T-helper 2 cell treated with Interferon-gamma antibody and Interleukin-4, amounts not matched to agents 5 μg/mL and 100 μg/mL, for 36 hours (primary cell): ENCODE results near the gene CKAP4.

Experiments
- DNase-seq: peaks from one replicate; pipeline ENCODE4 v3.0.0; 2021; ENCODE audit warnings: low spot score
- H3K27ac Mint-ChIP-seq: one replicate; pipeline ENCODE4 v1.8.0; 2021; ENCODE audit warnings: mild to moderate bottlenecking, mixed read lengths
- H3K27me3 Mint-ChIP-seq: one replicate; pipeline ENCODE4 v1.8.0; 2021; ENCODE audit warnings: low read depth, mixed read lengths
- H3K36me3 Mint-ChIP-seq: one replicate; pipeline ENCODE4 v1.8.0; 2021; ENCODE audit warnings: low read depth, mixed read lengths
- H3K4me1 Mint-ChIP-seq: one replicate; pipeline ENCODE4 v1.8.0; 2021; ENCODE audit warnings: low read depth, mixed read lengths
- H3K4me3 Mint-ChIP-seq: one replicate; pipeline ENCODE4 v1.8.0; 2022; ENCODE audit warnings: mild to moderate bottlenecking, moderate library complexity, mixed read lengths
- H3K9me3 Mint-ChIP-seq: one replicate; pipeline ENCODE4 v1.8.0; 2021; ENCODE audit warnings: mixed read lengths

The CKAP4 gene

GRCh38 chr12:106282457-106283097, 34.8 kb upstream of the CKAP4 start:
- H3K4me1 Mint-ChIP-seq = peaks cover 14% of the 10 kb centered on the region
- DNase-seq = no peak
- H3K36me3 Mint-ChIP-seq = no peaks in the 10 kb centered on the region
- H3K27ac Mint-ChIP-seq = no peak overlapping the region
- peaks cover 6% of the 10 kb centered on the region for H3K9me3 Mint-ChIP-seq
- H3K27me3 Mint-ChIP-seq = peaks cover 18% of the 10 kb centered on the region
- no peak overlapping the region for H3K4me3 Mint-ChIP-seq

- Mint-ChIP-seq H3K4me3 (no peak overlapping the region), H3K36me3 (no peaks in the 10 kb centered on the region), H3K27me3 (peaks cover 23% of the 10 kb centered on the region), H3K27ac (no peak overlapping the region), H3K9me3 (peaks cover 6% of the 10 kb centered on the region), H3K4me1 (peaks cover 12% of the 10 kb centered on the region)
- no peak for DNase-seq
These were observed 34.0 kb upstream of the CKAP4 start for GRCh38 chr12:106281804-106282203.

GRCh38 chr12:106281056-106281782, 33.4 kb upstream of the CKAP4 start:
- peaks cover 6% of the 10 kb centered on the region for H3K9me3 Mint-ChIP-seq
- H3K27me3 Mint-ChIP-seq = peaks cover 23% of the 10 kb centered on the region
- H3K27ac Mint-ChIP-seq = no peak overlapping the region
- peaks cover 12% of the 10 kb centered on the region for H3K4me1 Mint-ChIP-seq
- no peaks in the 10 kb centered on the region for H3K36me3 Mint-ChIP-seq
- no peak for DNase-seq
- no peak overlapping the region for H3K4me3 Mint-ChIP-seq

- DNase-seq = no peak
- no peak overlapping the region for H3K27ac Mint-ChIP-seq
- H3K4me1 Mint-ChIP-seq = peaks cover 12% of the 10 kb centered on the region
- H3K9me3 Mint-ChIP-seq = peaks cover 6% of the 10 kb centered on the region
- peaks cover 23% of the 10 kb centered on the region for H3K27me3 Mint-ChIP-seq
- H3K36me3 Mint-ChIP-seq = no peaks in the 10 kb centered on the region
- H3K4me3 Mint-ChIP-seq = no peak overlapping the region
These were observed 32.3 kb upstream of the CKAP4 start for GRCh38 chr12:106280106-106280505.

GRCh38 chr12:106276032-106276740, 28.4 kb upstream of the CKAP4 start:
- Mint-ChIP-seq H3K36me3 (no peaks in the 10 kb centered on the region), H3K9me3 (no peaks in the 10 kb centered on the region), H3K4me3 (no peak overlapping the region), H3K4me1 (no peaks in the 10 kb centered on the region), H3K27me3 (peaks cover 20% of the 10 kb centered on the region), H3K27ac (no peak overlapping the region)
- no peak for DNase-seq

- no peak overlapping the region for H3K4me3 Mint-ChIP-seq
- H3K9me3 Mint-ChIP-seq = no peaks in the 10 kb centered on the region
- no peaks in the 10 kb centered on the region for H3K4me1 Mint-ChIP-seq
- H3K36me3 Mint-ChIP-seq = no peaks in the 10 kb centered on the region
- H3K27me3 Mint-ChIP-seq = peaks cover 20% of the 10 kb centered on the region
- no peak overlapping the region for H3K27ac Mint-ChIP-seq
- no peak for DNase-seq
These were observed 27.6 kb upstream of the CKAP4 start for GRCh38 chr12:106275458-106275857.

GRCh38 chr12:106274575-106275121, 26.8 kb upstream of the CKAP4 start:
- H3K9me3 Mint-ChIP-seq = no peaks in the 10 kb centered on the region
- H3K27ac Mint-ChIP-seq = no peak overlapping the region
- no peak for DNase-seq
- H3K36me3 Mint-ChIP-seq = no peaks in the 10 kb centered on the region
- peaks cover 5% of the 10 kb centered on the region for H3K4me1 Mint-ChIP-seq
- no peak overlapping the region for H3K4me3 Mint-ChIP-seq
- H3K27me3 Mint-ChIP-seq = peaks cover 17% of the 10 kb centered on the region

- no peak overlapping the region for H3K27ac Mint-ChIP-seq
- no peaks in the 10 kb centered on the region for H3K9me3 Mint-ChIP-seq
- H3K4me3 Mint-ChIP-seq = no peak overlapping the region
- DNase-seq = no peak
- H3K4me1 Mint-ChIP-seq = peaks cover 11% of the 10 kb centered on the region
- peaks cover 17% of the 10 kb centered on the region for H3K27me3 Mint-ChIP-seq
- no peaks in the 10 kb centered on the region for H3K36me3 Mint-ChIP-seq
These were observed 26.2 kb upstream of the CKAP4 start for GRCh38 chr12:106274012-106274411.

- no peaks in the 10 kb centered on the region for H3K36me3 Mint-ChIP-seq
- H3K4me1 Mint-ChIP-seq = peaks cover 16% of the 10 kb centered on the region
- no peak overlapping the region for H3K4me3 Mint-ChIP-seq
- DNase-seq = no peak
- no peaks in the 10 kb centered on the region for H3K9me3 Mint-ChIP-seq
- no peak overlapping the region for H3K27ac Mint-ChIP-seq
- peaks cover 17% of the 10 kb centered on the region for H3K27me3 Mint-ChIP-seq
These were observed 25.7 kb upstream of the CKAP4 start for GRCh38 chr12:106273491-106273890.

- DNase-seq = no peak
- peaks cover 4% of the 10 kb centered on the region for H3K27me3 Mint-ChIP-seq
- no peak overlapping the region for H3K4me3 Mint-ChIP-seq
- no peaks in the 10 kb centered on the region for H3K36me3 Mint-ChIP-seq
- H3K9me3 Mint-ChIP-seq = no peaks in the 10 kb centered on the region
- no peak overlapping the region for H3K27ac Mint-ChIP-seq
- peaks cover 29% of the 10 kb centered on the region for H3K4me1 Mint-ChIP-seq
These were observed 24.0 kb upstream of the CKAP4 start for GRCh38 chr12:106271575-106272505.

- peaks cover 33% of the 10 kb centered on the region for H3K4me1 Mint-ChIP-seq
- H3K9me3 Mint-ChIP-seq = no peaks in the 10 kb centered on the region
- H3K4me3 Mint-ChIP-seq = peak overlapping the region; percentile 33
- no peak overlapping the region for H3K27ac Mint-ChIP-seq
- no peak for DNase-seq
- H3K36me3 Mint-ChIP-seq = no peaks in the 10 kb centered on the region
- H3K27me3 Mint-ChIP-seq = peaks cover 19% of the 10 kb centered on the region
These were observed 21.4 kb upstream of the CKAP4 start for GRCh38 chr12:106269150-106269771.

GRCh38 chr12:106267535-106267934, 19.7 kb upstream of the CKAP4 start:
- H3K27ac Mint-ChIP-seq = peak overlapping the region; percentile 9

GRCh38 chr12:106265116-106265515, 17.3 kb upstream of the CKAP4 start:
- Mint-ChIP-seq H3K9me3 (no peaks in the 10 kb centered on the region), H3K4me1 (peaks cover 34% of the 10 kb centered on the region), H3K36me3 (no peaks in the 10 kb centered on the region), H3K27me3 (peaks cover 40% of the 10 kb centered on the region), H3K4me3 (no peak overlapping the region), H3K27ac (no peak overlapping the region)
- no peak for DNase-seq

More at GRCh38 chr12:106267535-106267934, 19.7 kb upstream of the CKAP4 start:
- H3K27me3 Mint-ChIP-seq = peaks cover 27% of the 10 kb centered on the region
- H3K36me3 Mint-ChIP-seq = no peaks in the 10 kb centered on the region
- no peaks in the 10 kb centered on the region for H3K9me3 Mint-ChIP-seq
- peaks cover 33% of the 10 kb centered on the region for H3K4me1 Mint-ChIP-seq
- DNase-seq = no peak
- peak overlapping the region; percentile 45 for H3K4me3 Mint-ChIP-seq
